SK-N-SH (cell line): ENCODE data around the gene DHDH. TPM values are rescaled to one million over a fixed set of nuclear protein-coding genes. Genes with fewer than 3 reads are reported as not detected.
"Not testable (repeated sequence)": the region's sequence is repeated elsewhere in the genome, so short reads cannot be mapped to it uniquely, and the experiment has no call there.

ENCODE experiments used
- CTCF ChIA-PET: fragments of 300-600, 350-600 bp; formaldehyde crosslinking; extraction: SDS; loops from one replicate; lab custom pipeline; 2021; lab: Yijun Ruan, JAX
- POLR2A ChIA-PET: fragments of 350-600 bp; sonication (Branson Sonifier 250); formaldehyde crosslinking; extraction: SDS; loops from one replicate; lab custom pipeline; 2020; ENCODE audit warnings: antibody characterized with exemption, inconsistent platforms; lab: Yijun Ruan, JAX
- DNase-seq: peaks from one replicate; pipeline ENCODE4 v3.0.0; 2012
- H2AFZ ChIP-seq: fragments of 200-600 bp; sonication (generic); 2 replicates; pipeline ENCODE4 v1.8.1; 2016; ENCODE audit warnings: antibody characterized with exemption, mild to moderate bottlenecking, low read depth
- H3F3A ChIP-seq: fragments of 200-600 bp; sonication (generic); replicated peaks from 2 replicates; pipeline ENCODE3; 2016; ENCODE audit warnings: antibody characterized with exemption, mild to moderate bottlenecking; ENCODE audit not compliant: insufficient read depth
- H3K27ac ChIP-seq, 2 experiments: fragments of 200-500 bp in 1 of 2; fragments of 200-600 bp in 1 of 2; sonication (Bioruptor generic) in 1 of 2; sonication (generic), shearing (Covaris generic) in 1 of 2; 2 replicates each; pipeline versions ENCODE4 v1.5.1 to v1.6.1; 2014 to 2016; ENCODE audit warnings: low read depth in 2 of 2, inconsistent platforms in 1 of 2, low read length in 1 of 2, mild to moderate bottlenecking in 1 of 2, mixed read lengths in 1 of 2
- H3K27me3 ChIP-seq: fragments of 200-600 bp; sonication (generic), shearing (Covaris generic); 2 replicates; pipeline ENCODE4 v1.6.1; 2016; ENCODE audit warnings: mixed run types; ENCODE audit not compliant: insufficient read depth
- H3K36me3 ChIP-seq, 2 experiments: fragments of 200-500 bp in 1 of 2; fragments of 200-600 bp in 1 of 2; sonication (Bioruptor generic) in 1 of 2; sonication (generic) in 1 of 2; replicated peaks in 1 of 2; 2 replicates each; pipeline versions ENCODE3 to v1.5.1; 2014 to 2016; ENCODE audit warnings: low read length in 1 of 2, mild to moderate bottlenecking in 1 of 2; ENCODE audit not compliant: insufficient read depth in 2 of 2, control insufficient read depth in 1 of 2
- H3K4me1 ChIP-seq, 2 experiments: fragments of 200-500 bp in 1 of 2; fragments of 200-600 bp in 1 of 2; sonication (Bioruptor generic) in 1 of 2; sonication (generic), shearing (Covaris generic) in 1 of 2; 2 replicates each; pipeline versions ENCODE4 v1.5.1 to v1.6.1; 2014 to 2016; ENCODE audit warnings: low read depth in 1 of 2, low read length in 1 of 2, mixed run types in 1 of 2; ENCODE audit not compliant: insufficient read depth in 2 of 2, control insufficient read depth in 1 of 2
- H3K4me2 ChIP-seq: fragments of 200-600 bp; sonication (generic), shearing (Covaris generic); 2 replicates; pipeline ENCODE4 v1.6.1; 2017; ENCODE audit warnings: mixed run types
- H3K4me3 ChIP-seq, 2 experiments: fragments of 200-500 bp in 1 of 2; fragments of 200-600 bp in 1 of 2; sonication (Bioruptor generic) in 1 of 2; sonication (generic), shearing (Covaris generic) in 1 of 2; 2 replicates each; pipeline versions ENCODE4 v1.5.1 to v1.8.1; 2014 to 2016; ENCODE audit warnings: low read depth in 2 of 2, inconsistent platforms in 1 of 2, low read length in 1 of 2, mild to moderate bottlenecking in 1 of 2, mixed read lengths in 1 of 2, moderate library complexity in 1 of 2
- H3K79me2 ChIP-seq: fragments of 200-600 bp; sonication (generic); 2 replicates; pipeline ENCODE4 v1.8.1; 2017; ENCODE audit warnings: mild to moderate bottlenecking; ENCODE audit not compliant: insufficient read depth
- H3K9ac ChIP-seq: fragments of 200-600 bp; sonication (generic); 2 replicates; pipeline ENCODE4 v1.6.1; 2017; ENCODE audit warnings: mixed run types
- H3K9me2 ChIP-seq: fragments of 200-600 bp; sonication (generic); 2 replicates; pipeline ENCODE4 v1.6.1; 2017; ENCODE audit warnings: mixed run types
- H3K9me3 ChIP-seq: fragments of 200-600 bp; sonication (generic); 2 replicates; pipeline ENCODE4 v1.6.1; 2017; ENCODE audit warnings: mixed run types, mild to moderate bottlenecking, moderate library complexity
- H4K20me1 ChIP-seq: fragments of 200-600 bp; sonication (generic); 2 replicates; pipeline ENCODE4 v1.6.1; 2017; ENCODE audit warnings: mild to moderate bottlenecking, mixed run types; ENCODE audit not compliant: insufficient read depth
- ELF1 ChIP-seq: IDR thresholded peaks from 2 replicates; pipeline ENCODE4 v1.4.0; 2012
- GABPA ChIP-seq: IDR thresholded peaks from 2 replicates; pipeline ENCODE4 v1.4.0; 2012; ENCODE audit warnings: low read depth, mild to moderate bottlenecking
- MXI1 ChIP-seq: IDR thresholded peaks from 2 replicates; pipeline ENCODE4 v1.6.1; 2012; ENCODE audit warnings: mild to moderate bottlenecking, low read depth, low read length, improper control_type of control experiment
- POLR2AphosphoS5 ChIP-seq: IDR thresholded peaks from 2 replicates; pipeline ENCODE4 v1.6.1; 2012; ENCODE audit warnings: low read depth, low read length
- REST ChIP-seq: IDR thresholded peaks from 2 replicates; pipeline ENCODE4 v1.6.1; 2012; ENCODE audit warnings: mild to moderate bottlenecking, low read depth, low read length, moderate library complexity
- SMC3 ChIP-seq: IDR thresholded peaks from 2 replicates; pipeline ENCODE4 v1.6.1; 2012; ENCODE audit warnings: low read depth, low read length, improper control_type of control experiment
- WGBS: methylation state at CpG from one replicate; pipeline ENCODE4 v1.1.6; 2017; ENCODE audit warnings: low lambda C conversion rate; 5-methylcytosine and 5-hydroxymethylcytosine counted together
- polyA plus RNA-seq, 3 experiments: library from polyadenylated mRNA; depleted of rRNA; stranded (reverse); fragments of >200 nt; gene quantifications; 2 replicates each; pipeline ENCODE4 v1.2.3, GENCODE V29; 2012
- TF ChIP-seq, protein P1 (sequence below): IDR thresholded peaks from 2 replicates; pipeline ENCODE4 v1.4.0; 2012; ENCODE audit warnings: low read depth
- TF ChIP-seq, protein P2 (sequence below): IDR thresholded peaks from 2 replicates; pipeline ENCODE4 v1.4.0; 2012; ENCODE audit warnings: low read depth, borderline replicate concordance
- TF ChIP-seq, protein P3 (sequence below): fragments of 200-600 bp; sonication (generic); IDR thresholded peaks from 2 replicates; pipeline ENCODE4 v1.6.1; 2017; ENCODE audit warnings: antibody characterized with exemption, mild to moderate bottlenecking, moderate library complexity
- TF ChIP-seq, protein P4 (sequence below): fragments of 150-350 bp; IDR thresholded peaks from 2 replicates; pipeline ENCODE4 v1.6.1; 2016; ENCODE audit warnings: mild to moderate bottlenecking, low read depth, low read length

DHDH gene
- polyA plus RNA-seq, 1 of the 3 experiments (the other 2 are of a cell fraction), result 0.72 TPM

DNA sequence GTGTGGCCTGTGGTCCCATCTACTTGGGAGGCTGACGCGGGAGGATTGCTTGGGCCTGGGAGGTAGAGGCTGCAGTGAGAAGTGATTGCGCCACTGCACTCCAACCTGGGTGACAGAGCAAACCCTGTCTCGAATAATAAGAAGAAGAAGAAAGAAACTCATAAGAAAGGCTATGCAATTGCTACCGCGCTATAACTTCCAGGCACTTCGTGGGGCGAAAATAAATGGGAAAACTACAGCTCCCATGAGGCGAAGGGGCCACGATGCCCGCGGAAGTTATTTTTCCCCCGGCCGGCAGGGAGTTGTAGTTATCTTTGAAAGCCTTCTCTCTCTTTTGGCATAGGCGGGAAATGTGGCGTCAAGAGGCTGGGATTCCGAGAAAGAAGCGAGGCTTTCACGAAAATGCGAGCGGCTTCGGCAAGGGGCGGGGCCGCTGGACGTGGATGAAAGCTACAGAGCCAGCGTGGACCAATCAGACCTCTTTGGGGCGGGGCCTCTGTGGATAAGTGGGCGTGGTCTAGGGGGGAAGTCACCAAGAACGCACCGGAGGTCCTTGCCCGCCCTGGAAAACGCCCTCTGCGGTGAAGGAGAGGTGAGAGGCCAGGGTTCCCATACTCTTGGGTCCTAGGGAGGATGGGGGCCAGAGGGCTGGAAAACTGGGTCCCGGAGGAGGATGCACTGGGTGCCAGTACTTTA is 33.6 kb upstream of the DHDH start, which contains the start of gene NUCB1 (continued):
- no peak for TF ChIP-seq REST
- peak; percentile 75 for TF ChIP-seq MXI1
- no peak for TF ChIP-seq SMC3
- TF ChIP-seq POLR2AphosphoS5, result 0 out of 2 replicates have a peak, but pooled peaks have one; percentile 33
- TF ChIP-seq, protein P1, sequence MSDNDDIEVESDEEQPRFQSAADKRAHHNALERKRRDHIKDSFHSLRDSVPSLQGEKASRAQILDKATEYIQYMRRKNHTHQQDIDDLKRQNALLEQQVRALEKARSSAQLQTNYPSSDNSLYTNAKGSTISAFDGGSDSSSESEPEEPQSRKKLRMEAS, result peak; percentile 92
- TF ChIP-seq, protein P2, sequence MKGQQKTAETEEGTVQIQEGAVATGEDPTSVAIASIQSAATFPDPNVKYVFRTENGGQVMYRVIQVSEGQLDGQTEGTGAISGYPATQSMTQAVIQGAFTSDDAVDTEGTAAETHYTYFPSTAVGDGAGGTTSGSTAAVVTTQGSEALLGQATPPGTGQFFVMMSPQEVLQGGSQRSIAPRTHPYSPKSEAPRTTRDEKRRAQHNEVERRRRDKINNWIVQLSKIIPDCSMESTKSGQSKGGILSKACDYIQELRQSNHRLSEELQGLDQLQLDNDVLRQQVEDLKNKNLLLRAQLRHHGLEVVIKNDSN, result no peak
- TF ChIP-seq, all 33 proteins: peak for 14

- Histone ChIP-seq H2AFZ (peak overlapping the region; percentile 82), H3K36me3 (peaks cover 8 to 14% of the 10 kb centered on the region in 2 experiments), H3K4me3 (peak overlapping the region; percentile 85), H3K27me3 (no peaks in the 10 kb centered on the region), H3K9me2 (no peaks in the 10 kb centered on the region), H3F3A (peaks cover 9% of the 10 kb centered on the region), H3K4me1 (peaks cover 0 to 9% of the 10 kb centered on the region in 2 experiments; a peak in 1 of 4 replicates), H3K9me3 (no peaks in the 10 kb centered on the region), H3K9ac (peak overlapping the region; percentile 79), H3K79me2 (peaks cover 25% of the 10 kb centered on the region), H3K27ac (peak overlapping the region; percentile 70 to 90), H3K4me2 (peak overlapping the region; percentile 76), H4K20me1 (no peaks in the 10 kb centered on the region)
- TF ChIP-seq GABPA (peak; percentile 61), ELF1 (peak; percentile 47; the same call in 1 of the 2 replicates)
- TF ChIP-seq, protein P3, sequence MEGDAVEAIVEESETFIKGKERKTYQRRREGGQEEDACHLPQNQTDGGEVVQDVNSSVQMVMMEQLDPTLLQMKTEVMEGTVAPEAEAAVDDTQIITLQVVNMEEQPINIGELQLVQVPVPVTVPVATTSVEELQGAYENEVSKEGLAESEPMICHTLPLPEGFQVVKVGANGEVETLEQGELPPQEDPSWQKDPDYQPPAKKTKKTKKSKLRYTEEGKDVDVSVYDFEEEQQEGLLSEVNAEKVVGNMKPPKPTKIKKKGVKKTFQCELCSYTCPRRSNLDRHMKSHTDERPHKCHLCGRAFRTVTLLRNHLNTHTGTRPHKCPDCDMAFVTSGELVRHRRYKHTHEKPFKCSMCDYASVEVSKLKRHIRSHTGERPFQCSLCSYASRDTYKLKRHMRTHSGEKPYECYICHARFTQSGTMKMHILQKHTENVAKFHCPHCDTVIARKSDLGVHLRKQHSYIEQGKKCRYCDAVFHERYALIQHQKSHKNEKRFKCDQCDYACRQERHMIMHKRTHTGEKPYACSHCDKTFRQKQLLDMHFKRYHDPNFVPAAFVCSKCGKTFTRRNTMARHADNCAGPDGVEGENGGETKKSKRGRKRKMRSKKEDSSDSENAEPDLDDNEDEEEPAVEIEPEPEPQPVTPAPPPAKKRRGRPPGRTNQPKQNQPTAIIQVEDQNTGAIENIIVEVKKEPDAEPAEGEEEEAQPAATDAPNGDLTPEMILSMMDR, result no peak
- TF ChIP-seq, protein P4, sequence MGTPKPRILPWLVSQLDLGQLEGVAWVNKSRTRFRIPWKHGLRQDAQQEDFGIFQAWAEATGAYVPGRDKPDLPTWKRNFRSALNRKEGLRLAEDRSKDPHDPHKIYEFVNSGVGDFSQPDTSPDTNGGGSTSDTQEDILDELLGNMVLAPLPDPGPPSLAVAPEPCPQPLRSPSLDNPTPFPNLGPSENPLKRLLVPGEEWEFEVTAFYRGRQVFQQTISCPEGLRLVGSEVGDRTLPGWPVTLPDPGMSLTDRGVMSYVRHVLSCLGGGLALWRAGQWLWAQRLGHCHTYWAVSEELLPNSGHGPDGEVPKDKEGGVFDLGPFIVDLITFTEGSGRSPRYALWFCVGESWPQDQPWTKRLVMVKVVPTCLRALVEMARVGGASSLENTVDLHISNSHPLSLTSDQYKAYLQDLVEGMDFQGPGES, result no peak
- ChIA-PET CTCF (interaction anchor here (0.7 to 1.8 kb wide), 5 partner anchors 65 to 701 kb away, joined by 3 to 8 read pairs (median 4); partner anchors contain the start of genes GYS1, HSD17B14 and RUVBL2), POLR2A (interaction anchor here (1.3 to 2.4 kb wide), 4 partner anchors 11 to 54 kb away, joined by 4 to 11 read pairs (median 7); partner anchors contain the start of genes BAX and PPP1R15A)
- 7% methylated on average over 20 of the region's 24 CpGs for WGBS
- DNase-seq, result peak; percentile 63
These were observed 32.8 kb upstream of the DHDH start for GRCh38 chr19:48900477-48901406.

DNA sequence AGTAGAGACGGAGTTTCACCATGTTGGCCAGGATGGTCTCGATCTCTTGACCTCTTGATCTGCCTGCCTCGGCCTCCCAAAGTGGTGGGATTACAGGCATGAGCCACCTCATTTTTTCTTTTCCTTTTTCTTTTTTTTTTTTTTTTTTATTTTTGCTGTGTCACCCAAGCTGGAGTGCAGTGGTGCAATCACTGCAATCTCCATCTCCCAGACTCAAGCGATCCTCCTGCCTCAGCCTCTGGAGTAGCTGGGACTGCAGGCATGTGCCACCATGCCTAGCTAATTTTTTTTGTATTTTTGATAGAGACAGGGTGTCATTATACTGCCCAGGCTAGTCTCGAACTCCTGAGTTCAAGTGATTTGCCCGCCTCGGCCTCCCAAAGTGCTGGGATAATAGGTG is 31.2 kb upstream of the DHDH start:
- Histone ChIP-seq H3K36me3 (peaks cover 8 to 20% of the 10 kb centered on the region in 2 experiments), H3K79me2 (peaks cover 25% of the 10 kb centered on the region)
- POLR2A ChIA-PET, H3K4me3 ChIP-seq, H2AFZ ChIP-seq, H3K4me1 ChIP-seq, H3F3A ChIP-seq, H3K27ac ChIP-seq, H3K9me3 ChIP-seq, H3K27me3 ChIP-seq, H3K9me2 ChIP-seq, DNase-seq, H4K20me1 ChIP-seq, CTCF ChIA-PET, H3K9ac ChIP-seq, H3K4me2 ChIP-seq: not testable (repeated sequence)
- WGBS, result 97% methylated on average over 7 of the region's 7 CpGs
